GM18870 (cell line): Measurements from ENCODE around the gene IL18RAP.

Experiments used
- ATAC-seq: cut with Tn5 transposase; IDR thresholded peaks from one replicate; pipeline ENCODE4 v1.9.1; 2021; ENCODE audit warnings: moderate library complexity; ENCODE audit not compliant: unreplicated experiment

Gene IL18RAP

DNA sequence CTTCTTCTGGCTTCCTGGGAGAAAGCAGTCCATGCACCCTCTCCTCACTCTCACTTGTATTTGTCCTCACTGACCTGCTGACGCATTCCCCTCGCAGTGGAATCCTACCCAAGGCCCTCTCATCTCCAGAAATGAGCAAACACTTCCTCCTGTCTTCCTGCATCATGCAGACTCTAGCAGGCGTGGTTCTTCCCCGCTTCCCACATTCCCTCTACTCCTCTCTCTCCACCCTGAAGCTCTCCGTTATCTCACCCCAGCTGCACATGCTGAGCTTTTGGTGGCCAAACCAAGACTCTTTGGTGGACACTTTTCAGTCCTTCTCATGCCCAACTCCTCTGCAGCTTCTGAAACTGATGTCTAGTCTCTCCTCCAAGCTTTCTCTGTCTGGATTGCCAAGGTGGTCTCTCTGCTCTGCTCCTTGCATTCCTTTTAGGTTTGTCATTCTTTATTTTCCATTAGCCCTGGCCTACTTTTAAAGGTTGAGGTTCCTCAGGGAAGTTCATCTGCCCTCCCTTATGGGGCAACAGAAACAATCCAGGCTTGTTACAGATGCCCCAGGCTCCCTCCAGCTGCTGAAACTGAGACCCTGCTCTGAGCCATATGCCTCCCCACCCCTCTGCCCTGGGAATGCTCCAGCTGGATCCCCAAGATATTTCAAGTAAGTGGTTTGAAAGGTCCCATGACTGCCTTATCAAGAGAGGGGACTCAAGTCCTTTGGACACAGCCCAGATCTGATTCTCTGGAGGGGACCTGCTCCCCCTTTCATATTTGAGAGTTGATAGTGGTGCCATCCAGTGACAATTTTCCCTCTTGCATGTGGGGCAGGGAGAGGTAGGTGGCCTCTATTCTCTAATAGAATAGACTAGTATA, 835 bp upstream of the IL18RAP start:
- ATAC-seq: no peak

DNA sequence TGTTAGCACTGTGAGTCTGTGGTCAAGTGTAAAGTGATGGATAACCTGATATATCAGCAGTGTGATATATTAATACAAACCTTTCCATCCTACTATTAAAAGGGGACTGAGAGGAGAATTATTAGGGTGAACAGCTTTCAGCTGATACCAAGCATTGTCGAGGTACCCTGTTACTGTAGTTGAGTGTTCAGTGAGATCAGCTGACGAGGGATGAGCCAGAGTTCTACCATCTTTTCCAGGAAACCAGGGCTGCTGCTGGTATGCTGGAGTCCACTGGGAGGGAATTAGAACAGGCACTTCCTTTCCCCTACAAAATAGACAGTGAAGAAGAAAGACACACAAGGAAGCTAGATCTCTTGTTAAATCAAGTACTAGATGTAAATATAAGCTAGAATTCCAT, 408 bp downstream of the IL18RAP start:
- no peak for ATAC-seq

DNA sequence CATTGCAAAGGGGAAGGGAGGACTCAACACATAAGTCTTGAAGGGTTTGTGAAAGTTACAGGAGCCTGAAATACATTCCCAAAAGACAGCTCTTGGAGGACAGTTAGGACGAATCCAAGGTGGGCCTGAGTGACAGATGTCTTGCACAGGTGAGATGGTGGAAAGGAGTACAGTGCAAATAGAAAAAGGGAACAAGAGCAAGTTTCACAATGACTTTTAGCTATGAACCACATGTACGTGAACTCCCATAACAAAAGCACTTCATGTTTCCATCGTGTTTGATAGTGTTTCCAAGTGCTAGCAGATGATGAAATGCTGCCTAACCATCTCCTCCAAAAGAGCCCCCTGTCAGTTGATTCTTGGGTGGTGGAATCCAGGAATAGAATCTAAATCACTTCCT, 1.8 kb downstream of the IL18RAP start:
- peak; percentile 88 for ATAC-seq

DNA sequence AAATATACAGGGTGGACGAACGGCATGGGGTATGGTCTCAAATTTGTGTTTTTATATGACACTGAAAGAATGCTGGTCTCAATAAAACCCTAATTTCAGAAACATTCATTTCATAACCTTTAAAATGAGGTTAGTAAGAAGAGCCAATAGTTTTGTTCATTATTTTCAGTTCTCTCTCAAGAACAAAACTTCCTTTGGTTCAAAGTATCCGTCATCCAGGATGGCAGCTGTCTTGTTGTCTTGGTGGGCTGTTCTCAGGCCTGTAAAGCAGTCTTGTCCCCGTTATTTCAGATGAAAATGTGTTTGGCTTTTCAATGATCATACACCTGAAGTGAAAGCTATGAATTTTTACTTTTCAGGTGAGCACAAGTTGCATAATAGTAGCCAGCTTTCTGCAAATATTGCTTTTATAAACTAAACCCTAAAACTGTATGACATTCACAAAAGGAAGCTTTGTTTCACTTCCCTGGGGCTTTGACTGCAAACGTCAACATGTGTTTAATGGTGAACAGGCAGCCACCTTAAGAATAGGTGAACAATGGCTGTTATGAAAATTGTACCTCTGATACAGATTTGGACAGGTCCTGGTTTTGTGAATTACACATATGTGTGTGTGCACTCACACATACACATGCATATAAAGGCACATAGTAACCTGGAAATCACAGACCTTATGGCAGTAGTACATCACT, 2.6 kb downstream of the IL18RAP start:
- no peak for ATAC-seq

DNA sequence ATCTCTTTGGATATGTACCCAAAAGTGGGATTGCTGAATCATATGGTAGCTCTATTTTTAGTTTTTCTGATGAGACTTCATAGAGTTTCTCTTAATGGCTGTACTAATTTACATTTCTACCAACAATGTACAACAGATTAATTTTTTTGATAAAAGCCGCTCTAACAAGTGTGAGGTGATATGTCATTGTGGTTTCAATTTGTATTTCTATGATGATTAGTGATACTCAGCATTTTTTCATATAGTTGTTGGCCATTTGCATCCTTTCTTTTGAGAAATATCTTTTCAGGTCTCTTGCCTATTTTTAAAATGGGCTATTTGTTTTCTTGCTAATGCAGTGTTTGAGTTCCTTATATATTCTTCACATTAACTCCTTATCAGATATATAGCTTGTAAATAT, 4.3 kb downstream of the IL18RAP start:
- no peak for ATAC-seq

DNA sequence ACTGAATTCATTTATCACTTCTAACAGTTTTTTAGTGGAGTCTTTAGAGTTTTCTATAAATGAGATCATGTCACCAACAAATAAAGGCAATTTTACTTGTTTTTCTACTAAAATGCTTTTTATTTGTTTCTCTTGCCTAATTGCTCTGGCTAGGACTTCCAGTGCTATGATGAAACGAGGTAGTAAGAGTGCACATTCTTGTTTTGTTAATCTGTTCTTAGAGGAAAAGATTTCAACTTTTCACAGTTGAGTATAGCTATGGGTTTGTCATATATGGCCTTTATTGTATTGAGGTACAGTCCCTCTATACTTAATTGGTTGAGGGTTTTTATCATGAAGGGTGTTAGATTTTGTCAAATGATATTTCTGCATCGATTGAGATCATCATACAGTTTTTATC, 5.6 kb downstream of the IL18RAP start:
- ATAC-seq: no peak

DNA sequence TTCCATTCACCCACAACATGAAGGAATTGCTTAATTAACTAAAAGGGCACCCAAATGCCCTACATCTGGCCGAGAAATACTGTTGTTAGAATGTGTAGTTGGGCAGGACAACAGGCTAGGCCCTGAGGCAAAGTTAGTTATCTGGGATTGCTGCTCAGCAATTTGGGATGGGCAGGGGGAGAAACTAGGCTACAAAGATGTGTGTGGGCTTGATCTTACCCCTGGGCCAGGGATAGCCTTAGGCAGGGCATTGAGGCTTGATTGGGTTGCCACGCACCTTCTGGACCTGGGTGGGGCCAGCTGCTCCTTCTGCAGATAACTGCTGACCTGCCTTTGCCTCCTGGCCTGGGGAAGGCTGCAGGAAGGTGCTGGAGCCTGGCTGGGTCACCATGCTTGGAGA, 9.4 kb downstream of the IL18RAP start:
- ATAC-seq: no peak

DNA sequence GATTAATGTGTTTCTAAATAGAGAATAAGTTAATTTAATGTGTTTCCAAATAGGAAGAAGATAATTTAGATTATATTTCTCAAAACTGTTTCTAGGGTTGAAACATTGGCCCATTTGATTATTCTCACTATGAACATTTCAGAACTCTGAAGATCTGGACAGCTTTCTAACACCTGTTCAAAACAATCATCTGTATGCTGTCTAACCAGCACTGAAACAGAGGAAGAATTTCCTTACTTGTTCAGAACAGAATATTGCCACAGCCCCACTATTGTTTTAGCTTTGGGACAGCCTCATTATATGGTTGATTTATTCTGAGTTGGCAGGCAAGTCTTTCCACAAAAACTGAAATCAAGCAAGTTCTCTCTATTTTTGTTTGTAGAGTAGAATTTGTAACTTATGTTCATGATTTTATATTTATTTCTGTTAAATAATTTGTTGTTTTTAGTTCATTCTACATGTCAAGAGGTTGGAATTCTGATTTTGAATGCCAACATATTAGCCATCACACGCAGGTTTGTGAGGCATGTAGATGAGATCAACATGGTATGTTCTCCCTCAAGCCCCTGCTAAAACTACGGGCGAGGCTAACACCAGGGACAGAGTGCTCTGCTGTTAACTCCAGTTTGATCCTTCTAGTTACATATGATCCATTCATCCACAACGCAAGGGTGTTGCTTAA, 11.2 kb downstream of the IL18RAP start:
- no peak for ATAC-seq

DNA sequence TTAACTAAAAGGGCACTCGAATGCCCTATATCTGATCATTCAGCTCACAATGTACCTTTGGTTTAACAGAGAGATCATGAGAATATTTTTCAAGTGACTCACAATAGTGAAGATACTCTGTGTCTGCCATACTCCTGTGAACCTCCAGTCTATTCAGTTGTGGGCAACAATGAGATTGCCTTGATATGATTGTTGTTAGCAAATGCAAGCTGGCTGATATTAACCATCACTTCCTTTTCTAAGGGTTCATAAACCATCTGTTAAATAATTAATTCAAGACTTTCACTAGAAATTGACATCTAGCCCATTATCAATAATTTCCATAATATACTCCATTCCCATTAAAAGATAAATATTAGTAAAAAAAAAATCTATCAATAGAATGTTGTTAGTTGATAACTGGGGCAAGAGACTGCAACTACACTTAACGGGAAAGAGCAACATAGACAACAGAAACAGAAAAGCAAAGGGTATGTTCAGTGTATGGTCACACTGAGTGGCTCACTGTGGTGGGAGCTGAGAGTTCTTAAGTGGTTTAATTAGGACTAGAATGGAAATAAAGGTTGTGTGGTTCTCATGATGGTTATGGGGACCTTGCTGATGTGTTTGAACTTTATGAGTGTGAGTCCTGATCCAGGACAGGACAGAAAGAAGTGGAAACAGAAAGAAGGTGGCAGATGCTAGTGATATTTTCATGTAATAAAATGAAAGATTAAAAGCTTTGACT, 11.9 kb downstream of the IL18RAP start:
- peak; percentile 73 for ATAC-seq

DNA sequence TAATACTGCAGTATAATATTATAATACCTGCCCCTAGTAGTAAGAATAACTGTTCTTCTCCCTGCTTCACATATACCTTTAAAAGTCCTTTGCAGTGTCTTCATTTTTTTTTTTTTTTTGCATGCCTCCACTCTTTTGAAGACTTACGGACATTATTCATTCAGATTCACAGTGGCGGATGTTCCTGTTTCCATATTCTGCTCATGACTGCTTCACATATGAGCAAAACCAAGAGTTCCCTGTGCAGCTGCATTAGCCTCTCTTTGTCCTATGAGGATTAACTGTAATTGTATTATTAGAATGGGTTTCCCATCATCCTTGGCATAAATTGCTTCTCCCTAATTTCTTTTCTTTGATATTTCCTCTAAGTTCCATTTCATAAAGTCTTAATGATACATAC, 12.8 kb downstream of the IL18RAP start:
- ATAC-seq: no peak

DNA sequence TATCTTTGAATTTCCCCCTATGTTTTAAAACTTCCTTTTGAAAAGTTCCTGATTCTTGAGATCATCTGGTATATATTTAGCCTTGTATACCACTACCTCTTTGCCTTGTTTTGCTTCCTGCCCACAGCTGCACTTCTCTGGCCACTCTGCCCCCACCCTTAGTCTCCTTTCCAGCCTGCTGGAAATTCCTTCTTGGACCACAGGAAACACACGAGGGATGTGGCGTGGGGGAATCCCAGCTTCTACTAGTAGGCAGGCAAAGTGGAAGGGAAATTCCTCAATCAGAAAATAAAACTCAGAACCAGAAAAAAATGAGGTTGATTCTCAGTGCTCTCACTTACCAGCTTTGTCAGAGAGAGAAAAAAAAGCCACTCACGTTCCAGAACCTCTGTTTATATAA, 13.4 kb downstream of the IL18RAP start:
- ATAC-seq: no peak

DNA sequence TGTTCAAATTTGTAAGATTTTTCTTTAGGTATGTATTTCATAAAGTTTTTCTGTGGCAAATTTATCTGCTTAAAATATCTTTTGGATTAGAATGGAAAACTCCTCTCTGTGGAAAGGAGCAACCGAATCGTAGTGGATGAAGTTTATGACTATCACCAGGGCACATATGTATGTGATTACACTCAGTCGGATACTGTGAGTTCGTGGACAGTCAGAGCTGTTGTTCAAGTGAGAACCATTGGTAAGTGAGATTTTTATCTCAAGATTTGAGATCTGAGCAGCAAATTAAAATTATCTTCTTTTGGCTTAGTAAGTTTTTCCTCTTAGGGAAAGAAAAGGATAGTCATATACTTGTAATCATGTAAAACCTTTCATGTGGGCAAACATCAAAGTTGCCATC, 14.2 kb downstream of the IL18RAP start:
- no peak for ATAC-seq

DNA sequence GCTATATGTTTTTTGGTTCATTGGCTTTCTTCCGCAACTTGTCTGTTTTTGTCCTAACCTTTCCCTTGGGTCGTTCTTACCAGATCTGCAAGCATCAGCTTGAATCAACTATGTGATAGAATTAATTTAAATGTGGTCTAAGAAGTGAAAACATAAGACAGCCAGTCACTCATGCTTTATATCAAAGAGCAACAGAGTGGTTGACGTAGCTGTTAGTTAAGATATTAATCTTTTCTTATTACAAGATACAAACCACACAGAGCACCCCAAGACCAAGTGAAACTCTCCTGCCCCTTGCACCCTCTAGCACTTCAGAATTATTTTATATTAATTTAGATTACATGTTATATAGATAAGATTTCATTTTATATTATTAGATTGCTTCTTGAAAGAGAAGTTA, 15.2 kb downstream of the IL18RAP start:
- ATAC-seq: no peak

DNA sequence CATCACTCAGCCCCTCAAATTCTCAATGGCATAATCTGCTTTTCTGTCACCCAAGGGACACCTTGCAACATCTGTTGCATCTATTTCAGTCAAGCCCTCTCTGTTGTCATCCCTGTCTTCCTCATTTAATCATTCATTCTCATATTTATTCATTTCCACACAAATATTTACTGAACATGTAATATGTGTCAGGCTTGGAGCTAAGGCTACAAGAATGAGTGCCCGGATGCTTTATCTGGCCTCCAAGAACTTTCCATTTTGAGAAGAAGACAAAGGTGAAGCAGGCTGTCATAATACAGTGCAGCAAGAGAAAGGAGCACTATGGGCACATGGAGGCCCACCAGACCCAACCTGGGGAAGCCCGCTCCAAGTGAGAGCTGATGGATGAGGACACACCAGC, 15.6 kb downstream of the IL18RAP start:
- no peak for ATAC-seq

DNA sequence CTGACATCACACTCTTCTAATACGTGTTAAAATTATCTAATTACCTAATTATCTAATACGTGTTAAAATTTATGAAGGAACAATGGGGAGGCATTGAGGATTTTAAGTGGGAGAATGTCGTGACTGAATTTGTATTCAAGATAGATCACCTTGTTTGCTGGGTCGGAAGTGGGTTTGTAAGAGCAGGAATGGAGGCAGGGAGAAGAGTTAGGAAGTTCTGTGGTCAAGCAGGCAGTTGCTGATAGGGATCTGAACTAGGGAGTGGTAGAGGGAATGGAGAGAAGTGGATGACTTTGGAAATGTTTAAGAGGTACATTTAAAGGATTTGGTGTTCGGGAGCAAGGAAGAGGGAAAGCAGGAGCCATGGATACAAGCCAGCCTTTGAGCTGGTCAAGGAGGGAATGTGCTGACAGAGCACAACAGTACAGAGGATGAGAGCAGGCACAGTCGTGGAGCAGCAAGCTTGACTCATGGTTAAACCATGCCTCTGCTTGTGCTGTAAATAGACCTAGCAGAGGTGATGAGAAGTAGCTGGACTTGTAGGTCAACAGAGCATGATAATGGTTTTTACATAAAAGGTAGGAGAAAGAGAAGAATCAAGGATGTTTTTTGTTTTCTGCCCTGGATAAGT, 16.2 kb downstream of the IL18RAP start:
- ATAC-seq: no peak

DNA sequence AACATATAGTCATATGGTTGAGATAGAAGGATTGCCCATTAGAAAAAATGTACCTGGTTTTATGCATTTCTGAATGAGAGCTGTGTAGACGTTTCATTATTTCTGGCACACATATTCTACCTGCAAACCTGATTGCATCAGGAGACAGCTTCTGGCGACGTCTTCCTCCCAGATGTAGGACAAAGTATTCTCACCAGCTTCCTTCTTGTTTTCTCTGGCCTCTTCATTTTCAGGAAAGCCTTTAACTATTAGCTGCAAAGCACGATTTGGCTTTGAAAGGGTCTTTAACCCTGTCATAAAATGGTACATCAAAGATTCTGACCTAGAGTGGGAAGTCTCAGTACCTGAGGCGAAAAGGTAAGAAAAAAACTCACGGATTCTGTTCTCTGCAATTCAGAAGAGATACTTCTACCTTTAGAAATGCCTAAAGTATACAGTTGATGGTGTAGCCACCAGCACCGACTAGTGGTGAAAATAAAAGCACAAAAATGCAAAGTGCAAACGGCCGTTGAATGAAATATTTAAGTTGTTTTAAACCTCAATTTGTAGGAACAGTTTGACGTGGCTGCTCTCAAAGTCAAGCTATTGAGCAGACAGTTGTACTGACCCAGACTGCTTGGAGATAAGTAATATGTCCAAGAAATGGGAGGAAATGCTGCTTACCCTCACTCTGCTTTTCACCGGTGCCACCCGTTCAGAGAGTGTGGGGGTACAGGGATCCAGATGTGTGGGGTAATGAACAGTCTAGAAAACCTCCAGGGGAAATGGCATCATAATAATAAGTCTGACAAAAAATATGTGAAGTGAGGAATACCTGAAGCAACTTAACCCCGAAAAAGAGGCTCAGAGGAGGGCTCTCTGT, 20.2 kb downstream of the IL18RAP start:
- ATAC-seq: no peak

DNA sequence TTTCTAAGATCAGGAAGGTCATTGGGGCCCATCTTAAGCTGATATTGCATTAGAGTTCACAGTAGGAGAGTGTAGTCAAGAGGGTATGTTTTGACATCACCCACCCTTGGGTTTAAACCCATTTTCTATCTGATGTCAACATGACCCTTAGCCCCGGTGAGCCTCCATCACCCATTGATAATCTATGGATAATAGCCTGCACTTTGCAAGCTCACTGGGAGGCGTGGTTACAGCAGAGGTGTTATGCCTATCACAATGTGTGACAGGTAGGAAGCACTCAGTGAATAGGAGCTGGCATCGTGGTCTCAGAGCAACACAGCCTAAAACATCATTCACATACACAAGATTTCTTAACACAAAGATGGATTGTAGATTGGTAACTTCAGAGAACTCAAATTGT, 21.3 kb downstream of the IL18RAP start:
- no peak for ATAC-seq

DNA sequence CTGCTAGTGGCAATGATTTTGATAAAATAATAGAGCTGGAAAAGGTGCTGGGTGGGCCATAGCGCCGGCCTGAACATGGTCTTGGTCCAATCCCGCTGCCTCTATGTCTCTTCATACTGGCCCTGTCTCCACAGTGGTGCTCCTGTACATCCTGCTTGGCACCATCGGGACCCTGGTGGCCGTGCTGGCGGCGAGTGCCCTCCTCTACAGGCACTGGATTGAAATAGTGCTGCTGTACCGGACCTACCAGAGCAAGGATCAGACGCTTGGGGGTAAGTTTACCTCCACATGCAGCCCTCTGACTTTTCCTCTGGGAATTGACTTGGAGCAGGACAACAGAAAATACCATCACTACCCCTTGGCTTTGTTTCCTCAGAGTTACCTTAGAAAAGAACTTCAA, 24.0 kb downstream of the IL18RAP start:
- ATAC-seq: no peak

DNA sequence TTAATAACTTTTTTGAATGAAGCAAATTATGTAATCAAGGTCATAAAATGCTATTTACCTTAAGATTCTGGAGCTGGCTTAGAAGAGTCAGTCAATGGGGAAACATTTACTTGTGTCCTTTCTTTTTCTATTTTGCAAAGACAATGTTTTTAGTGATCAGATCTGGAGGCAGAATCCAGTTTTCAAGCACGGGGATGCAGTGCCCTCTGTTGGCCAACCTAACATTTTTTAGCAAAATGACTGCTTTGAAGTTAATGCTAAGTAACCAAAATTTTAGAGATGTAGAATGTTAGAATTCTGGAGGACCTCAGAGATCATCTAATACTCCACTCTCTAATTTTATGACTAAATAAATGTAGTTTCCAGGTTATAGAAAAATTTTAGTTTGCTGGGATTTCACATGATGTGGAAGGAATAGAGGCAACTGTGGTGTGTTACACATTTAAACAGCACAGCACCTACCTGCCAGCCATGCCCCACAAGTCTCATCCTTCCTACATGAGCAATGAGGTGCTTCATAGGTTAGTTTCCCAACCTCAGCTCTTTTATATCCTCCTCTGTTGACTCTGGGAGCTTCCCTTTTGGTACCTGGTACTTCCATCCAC, 26.5 kb downstream of the IL18RAP start:
- ATAC-seq: no peak
